KOPT-K1 (cell line): Measurements from ENCODE around the gene MRPL43.

ENCODE experiments used
- H3K27ac ChIP-seq: fragments of 200-600 bp; sonication (generic); 2 replicates; pipeline ENCODE4 v1.5.1; 2016; ENCODE audit warnings: antibody characterized with exemption, mild to moderate bottlenecking, low read depth, low read length; ENCODE audit not compliant: poor library complexity, severe bottlenecking
- H3K36me3 ChIP-seq: fragments of 200-600 bp; sonication (generic); 2 replicates; pipeline ENCODE4 v1.5.1; 2017; ENCODE audit warnings: antibody characterized with exemption, mild to moderate bottlenecking, low read length, moderate library complexity; ENCODE audit not compliant: insufficient read depth
- H3K9me3 ChIP-seq: fragments of 200-600 bp; sonication (generic); 2 replicates; pipeline ENCODE4 v1.5.1; 2017; ENCODE audit warnings: antibody characterized with exemption, low read length, mild to moderate bottlenecking; ENCODE audit not compliant: insufficient read depth, poor library complexity, severe bottlenecking

MRPL43 gene

GRCh38 chr10:101027106-101027720 lies 39.9 kb upstream of the MRPL43 start:
- Histone ChIP-seq H3K9me3 (no peaks in the 10 kb centered on the region), H3K36me3 (no peaks in the 10 kb centered on the region), H3K27ac (no peak overlapping the region)

- no peaks in the 10 kb centered on the region for H3K36me3 ChIP-seq
- no peaks in the 10 kb centered on the region for H3K9me3 ChIP-seq
- no peak overlapping the region for H3K27ac ChIP-seq
These were observed 35.8 kb upstream of the MRPL43 start for GRCh38 chr10:101022967-101023705.

GRCh38 chr10:101021692-101022251 lies 34.5 kb upstream of the MRPL43 start:
- H3K9me3 ChIP-seq: no peaks in the 10 kb centered on the region
- no peaks in the 10 kb centered on the region for H3K36me3 ChIP-seq
- no peak overlapping the region for H3K27ac ChIP-seq

- no peaks in the 10 kb centered on the region for H3K9me3 ChIP-seq
- H3K27ac ChIP-seq: no peak overlapping the region
- no peaks in the 10 kb centered on the region for H3K36me3 ChIP-seq
These were observed 33.9 kb upstream of the MRPL43 start for GRCh38 chr10:101021239-101021638.

- no peaks in the 10 kb centered on the region for H3K36me3 ChIP-seq
- H3K9me3 ChIP-seq: no peaks in the 10 kb centered on the region
- no peak overlapping the region for H3K27ac ChIP-seq
These were observed 33.3 kb upstream of the MRPL43 start for GRCh38 chr10:101020427-101021075.

- Histone ChIP-seq H3K36me3 (no peaks in the 10 kb centered on the region), H3K9me3 (no peaks in the 10 kb centered on the region), H3K27ac (no peak overlapping the region)
These were observed 32.1 kb upstream of the MRPL43 start for GRCh38 chr10:101019440-101019703.

GRCh38 chr10:101018600-101019439 lies 31.5 kb upstream of the MRPL43 start:
- Histone ChIP-seq H3K36me3 (no peaks in the 10 kb centered on the region), H3K27ac (no peak overlapping the region), H3K9me3 (no peaks in the 10 kb centered on the region)

- H3K9me3 ChIP-seq: no peaks in the 10 kb centered on the region
- H3K36me3 ChIP-seq: no peaks in the 10 kb centered on the region
- no peak overlapping the region for H3K27ac ChIP-seq
These were observed 30.9 kb upstream of the MRPL43 start for GRCh38 chr10:101018118-101018599.

- H3K9me3 ChIP-seq: no peaks in the 10 kb centered on the region
- H3K27ac ChIP-seq: no peak overlapping the region
- H3K36me3 ChIP-seq: no peaks in the 10 kb centered on the region
These were observed 29.5 kb upstream of the MRPL43 start for GRCh38 chr10:101016814-101017213.

GRCh38 chr10:101015582-101015973 lies 28.3 kb upstream of the MRPL43 start:
- no peaks in the 10 kb centered on the region for H3K36me3 ChIP-seq
- no peak overlapping the region for H3K27ac ChIP-seq

GRCh38 chr10:101014966-101015581 lies 27.8 kb upstream of the MRPL43 start:
- Histone ChIP-seq H3K36me3 (no peaks in the 10 kb centered on the region), H3K27ac (no peak overlapping the region), H3K9me3 (no peaks in the 10 kb centered on the region)

More at GRCh38 chr10:101015582-101015973, 28.3 kb upstream of the MRPL43 start:
- no peaks in the 10 kb centered on the region for H3K9me3 ChIP-seq

- H3K36me3 ChIP-seq: no peaks in the 10 kb centered on the region
- no peaks in the 10 kb centered on the region for H3K9me3 ChIP-seq
- no peak overlapping the region for H3K27ac ChIP-seq
These were observed 27.1 kb upstream of the MRPL43 start for GRCh38 chr10:101014230-101014884.

GRCh38 chr10:101013365-101013825 lies 26.1 kb upstream of the MRPL43 start:
- Histone ChIP-seq H3K27ac (no peak overlapping the region), H3K36me3 (no peaks in the 10 kb centered on the region), H3K9me3 (no peaks in the 10 kb centered on the region)
